Measurements from ENCODE around the gene PSG7.
"Not testable (repeated sequence)": the region's sequence is repeated elsewhere in the genome, so short reads cannot be mapped to it uniquely, and the experiment has no call there.

DNA sequence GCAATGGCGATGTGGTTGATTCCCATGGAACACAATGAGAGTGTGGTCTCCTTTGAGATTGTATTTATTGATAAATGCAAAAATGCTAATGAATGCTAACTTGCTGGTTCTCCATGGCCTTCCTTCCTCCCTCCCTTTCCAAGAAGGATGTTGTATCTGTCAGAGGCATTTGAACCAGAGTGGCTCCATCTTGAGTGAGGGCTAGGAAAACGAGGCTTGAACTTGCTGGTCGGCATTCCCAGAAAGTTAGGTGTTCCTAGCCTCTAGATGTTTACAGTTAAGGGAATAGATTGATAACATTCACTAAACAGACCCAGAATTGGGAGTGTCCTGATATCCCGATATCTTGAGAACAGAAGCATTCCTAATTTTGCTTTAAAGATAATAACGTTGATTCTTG lies 34.4 kb upstream of the PSG7 start:
- TF ChIP-seq, protein P1, sequence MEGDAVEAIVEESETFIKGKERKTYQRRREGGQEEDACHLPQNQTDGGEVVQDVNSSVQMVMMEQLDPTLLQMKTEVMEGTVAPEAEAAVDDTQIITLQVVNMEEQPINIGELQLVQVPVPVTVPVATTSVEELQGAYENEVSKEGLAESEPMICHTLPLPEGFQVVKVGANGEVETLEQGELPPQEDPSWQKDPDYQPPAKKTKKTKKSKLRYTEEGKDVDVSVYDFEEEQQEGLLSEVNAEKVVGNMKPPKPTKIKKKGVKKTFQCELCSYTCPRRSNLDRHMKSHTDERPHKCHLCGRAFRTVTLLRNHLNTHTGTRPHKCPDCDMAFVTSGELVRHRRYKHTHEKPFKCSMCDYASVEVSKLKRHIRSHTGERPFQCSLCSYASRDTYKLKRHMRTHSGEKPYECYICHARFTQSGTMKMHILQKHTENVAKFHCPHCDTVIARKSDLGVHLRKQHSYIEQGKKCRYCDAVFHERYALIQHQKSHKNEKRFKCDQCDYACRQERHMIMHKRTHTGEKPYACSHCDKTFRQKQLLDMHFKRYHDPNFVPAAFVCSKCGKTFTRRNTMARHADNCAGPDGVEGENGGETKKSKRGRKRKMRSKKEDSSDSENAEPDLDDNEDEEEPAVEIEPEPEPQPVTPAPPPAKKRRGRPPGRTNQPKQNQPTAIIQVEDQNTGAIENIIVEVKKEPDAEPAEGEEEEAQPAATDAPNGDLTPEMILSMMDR (IDR thresholded peaks at IDR 0.05; ENCODE audit: insufficient read depth, low read length, poor library complexity, severe bottlenecking), result not testable (repeated sequence)
- not testable (repeated sequence) for TF ChIP-seq EZH2phosphoT487 (conservative IDR thresholded peaks at IDR 0.05; ENCODE audit: low read length)

All from SU-DHL-6 (cell line).